NCI-H146 (cell line): ENCODE measurements around the gene MAGEF1.

Experiments used
- DNase-seq: peaks from one replicate; lab custom pipeline; 2025; lab: John Stamatoyannopoulos, UW

Gene MAGEF1

DNA sequence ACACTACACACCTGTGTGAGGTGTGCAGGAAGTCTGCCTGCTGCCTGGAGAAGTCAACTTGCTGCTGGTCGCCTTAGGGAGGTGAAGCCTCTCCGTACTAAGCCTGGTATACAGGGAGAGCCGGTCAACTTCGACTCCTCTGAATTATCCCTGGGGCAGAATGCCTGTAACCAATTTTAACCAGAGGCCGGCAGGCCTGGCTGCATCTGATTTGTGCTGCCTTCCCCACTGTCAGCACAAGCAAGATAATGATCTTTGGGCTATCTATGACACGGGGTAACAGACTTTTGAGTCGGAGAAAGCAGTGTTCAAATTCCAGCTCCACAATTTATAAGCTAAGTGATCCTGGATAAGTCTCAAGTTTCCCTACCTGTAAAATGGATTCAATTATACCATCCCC, 42.3 kb downstream of the MAGEF1 start:
- DNase-seq: no peak

DNA sequence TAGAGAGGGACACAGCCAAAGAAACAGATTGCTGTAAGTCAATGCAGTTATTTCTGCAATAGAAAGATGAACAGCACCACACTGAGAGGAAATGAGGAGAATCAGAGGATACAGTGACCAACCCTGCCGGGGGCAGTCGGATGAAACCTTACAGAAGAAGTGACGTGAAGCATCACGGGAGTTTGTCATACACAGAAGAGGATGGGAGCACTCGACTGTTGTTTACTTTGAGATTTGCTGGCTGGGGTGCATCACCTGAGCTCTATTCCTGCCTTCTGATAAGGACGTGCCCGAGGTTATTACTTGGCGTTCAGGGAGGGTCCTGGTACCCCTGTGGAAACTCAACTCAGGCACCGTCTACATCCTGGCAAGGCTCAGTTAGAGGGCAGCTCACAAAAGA, 45.4 kb downstream of the MAGEF1 start:
- DNase-seq: peak; percentile 19

DNA sequence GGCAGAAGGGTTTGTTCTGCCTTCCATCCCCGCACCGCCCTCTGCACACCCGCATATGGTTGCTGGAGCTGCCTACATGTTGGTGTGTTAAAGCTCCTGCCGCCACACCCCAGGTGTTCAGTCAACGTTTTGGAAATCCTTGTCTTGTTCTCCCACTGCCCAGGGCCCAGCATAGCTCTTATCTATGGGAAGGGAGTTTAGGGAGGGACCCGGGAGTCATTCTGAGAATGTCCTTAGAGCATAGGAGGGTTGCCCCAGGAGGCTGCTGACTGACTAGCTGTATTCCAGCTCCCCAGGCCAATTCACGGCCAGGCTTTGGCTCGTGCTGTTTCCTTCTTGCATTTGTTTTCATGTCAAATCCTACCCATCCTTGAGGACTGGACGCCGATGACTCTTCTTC, 46.8 kb downstream of the MAGEF1 start:
- no peak for DNase-seq

DNA sequence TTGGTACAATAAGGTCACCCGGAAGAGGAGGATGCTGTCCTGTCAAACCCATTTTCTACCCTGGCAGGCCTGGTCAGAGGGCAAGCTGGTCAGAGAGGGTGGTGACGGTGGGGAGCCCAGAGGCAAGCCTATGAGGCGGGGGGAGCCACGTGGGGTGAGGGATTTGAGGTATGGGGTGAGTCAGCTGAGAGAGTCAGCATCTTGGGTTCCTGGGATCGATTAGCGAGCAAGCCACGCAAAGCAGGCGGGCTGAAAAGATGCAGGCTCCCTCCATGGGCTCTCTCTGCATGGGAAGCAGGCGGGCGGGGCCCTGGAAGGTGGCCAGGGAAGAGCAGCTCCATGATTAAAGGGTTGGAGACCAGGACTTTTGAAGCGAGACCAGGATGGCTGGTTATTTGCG, 48.1 kb downstream of the MAGEF1 start:
- no peak for DNase-seq

GRCh38 chr3:184663356-184663755, 48.5 kb downstream of the MAGEF1 start:
- no peak for DNase-seq

DNA sequence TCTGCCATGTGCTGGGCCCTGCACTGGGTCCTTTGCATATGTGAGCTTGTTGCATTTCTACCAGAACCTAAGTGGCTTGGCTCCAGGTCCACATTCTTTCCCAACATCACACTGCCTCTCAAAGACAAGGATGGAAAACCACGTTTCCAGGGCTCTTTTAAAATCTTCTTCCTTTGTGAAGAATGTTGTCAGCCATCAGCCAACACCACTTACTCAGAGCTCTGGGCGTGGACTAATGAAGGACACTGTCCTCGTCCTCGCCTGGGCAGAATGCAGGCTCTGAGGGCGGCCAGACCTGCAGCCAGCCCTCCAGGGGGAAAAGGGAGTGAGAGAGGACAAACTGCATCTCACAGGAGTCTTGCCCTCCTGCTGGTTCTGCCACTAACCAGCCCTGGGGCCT, 49.7 kb downstream of the MAGEF1 start:
- no peak for DNase-seq

GRCh38 chr3:184660931-184661330, 50.9 kb downstream of the MAGEF1 start:
- DNase-seq: no peak
